NOMO-1 treated with DMSO at 0.1 percent for 48 hours (cell line): ENCODE measurements around the gene SKIC8.

ENCODE experiments used
- DNase-seq: peaks from one replicate; lab custom pipeline; 2025; ENCODE audit not compliant: unreplicated experiment; lab: John Stamatoyannopoulos, UW

Gene SKIC8

GRCh38 chr15:78292219-78292618 lies 7.2 kb downstream of the SKIC8 start:
- DNase-seq: no peak

GRCh38 chr15:78291698-78292097 lies 7.7 kb downstream of the SKIC8 start:
- no peak for DNase-seq

- DNase-seq: no peak
These were observed 8.4 kb downstream of the SKIC8 start for GRCh38 chr15:78291052-78291451.

- DNase-seq: no peak
These were observed 9.2 kb downstream of the SKIC8 start for GRCh38 chr15:78290222-78290621.

DNA sequence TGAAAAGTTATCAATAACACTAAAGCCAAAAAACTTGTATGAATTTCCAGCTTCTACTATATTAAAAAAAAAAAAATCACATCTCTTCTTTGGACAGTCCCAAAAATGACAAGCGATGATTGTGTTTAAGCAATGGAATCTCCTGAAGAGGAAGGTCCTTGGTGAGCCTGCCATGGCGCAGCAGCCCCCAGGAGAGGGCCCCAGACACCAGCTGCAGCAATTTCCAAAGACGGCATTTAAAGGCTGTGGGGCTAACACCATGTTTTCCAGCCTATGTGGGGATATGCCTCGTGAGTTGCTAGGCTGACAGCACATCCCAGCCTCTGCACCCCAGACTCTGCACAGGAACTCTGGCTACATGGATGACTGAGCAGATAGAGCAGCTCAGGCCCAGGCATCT lies 14.7 kb downstream of the SKIC8 start:
- DNase-seq: no peak

- no peak for DNase-seq
These were observed 17.1 kb downstream of the SKIC8 start for GRCh38 chr15:78282324-78282723.

DNA sequence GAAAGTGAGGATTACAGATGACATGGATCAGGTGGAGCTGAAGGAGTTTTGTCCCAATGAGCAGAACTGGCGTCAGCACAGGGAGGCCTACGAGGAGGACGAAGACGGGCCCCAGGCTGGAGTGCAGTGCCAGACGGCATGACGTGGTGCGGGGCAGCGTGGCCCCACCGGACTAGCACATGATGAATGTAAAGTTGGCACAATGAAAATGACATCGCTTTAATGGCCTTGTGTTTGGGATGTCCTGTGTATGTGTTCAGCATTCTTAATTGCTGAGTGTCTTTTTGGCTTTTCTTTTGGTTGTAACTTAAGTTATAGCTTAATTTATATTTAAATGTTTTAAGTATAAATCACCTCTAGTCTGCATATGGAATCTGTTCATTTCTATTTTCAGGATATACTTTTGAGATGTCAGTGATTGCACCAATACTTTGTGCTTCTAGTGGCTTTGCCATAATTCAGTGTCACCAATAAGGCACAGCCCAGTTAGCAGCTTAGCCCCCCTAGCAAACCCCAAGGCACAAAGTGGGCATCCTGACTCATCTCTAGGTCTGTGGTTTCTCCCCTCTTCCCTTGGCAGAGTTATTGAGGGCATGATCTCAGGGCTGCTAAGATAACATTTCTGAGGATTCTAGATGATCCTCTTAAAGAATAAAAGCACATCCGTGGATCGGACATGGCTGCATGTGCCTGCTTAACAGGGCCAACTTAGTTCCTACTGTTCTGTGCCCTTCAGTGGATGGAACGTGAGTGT lies 18.9 kb downstream of the SKIC8 start:
- no peak for DNase-seq

GRCh38 chr15:78276064-78276943 lies 23.1 kb downstream of the SKIC8 start:
- no peak for DNase-seq

- no peak for DNase-seq
These were observed 24.4 kb downstream of the SKIC8 start for GRCh38 chr15:78274994-78275393.

DNA sequence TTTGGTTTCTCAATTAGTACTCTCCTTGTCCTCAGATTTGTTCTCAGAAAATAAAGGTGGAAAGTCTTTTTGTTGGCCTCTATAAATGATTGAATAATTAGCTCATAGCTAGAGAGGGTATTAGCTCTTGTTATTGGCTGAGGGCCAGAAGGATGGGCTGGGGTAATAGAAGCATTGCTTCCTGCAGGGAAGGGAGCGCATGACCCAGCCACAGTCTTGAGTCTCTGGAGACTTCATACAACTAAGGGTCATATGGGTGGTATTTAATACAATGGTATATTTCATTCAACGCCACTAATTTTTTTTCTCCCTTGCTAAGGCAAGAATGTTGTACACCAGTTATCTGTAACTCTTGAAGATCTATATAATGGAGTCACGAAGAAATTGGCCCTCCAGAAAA lies 26.6 kb downstream of the SKIC8 start:
- no peak for DNase-seq

DNA sequence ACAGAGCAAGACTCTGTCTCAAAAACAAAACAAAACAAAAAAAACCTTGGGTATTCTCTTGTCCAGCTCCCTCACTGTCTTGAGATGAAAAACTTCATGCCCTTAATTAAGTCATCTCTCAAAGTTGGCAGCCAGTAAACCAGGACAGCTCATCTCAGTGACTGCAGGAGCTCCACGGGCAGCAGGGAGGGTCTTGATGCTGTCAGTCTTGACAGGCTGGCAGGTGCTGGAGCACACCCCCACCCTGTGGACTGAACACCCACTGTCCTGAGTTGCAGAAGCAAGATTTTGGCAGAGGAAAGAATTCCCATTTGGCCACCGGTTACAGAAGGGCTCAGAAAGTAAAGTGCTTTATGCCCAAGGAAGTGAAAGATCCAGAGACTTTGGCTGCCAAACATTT lies 27.1 kb downstream of the SKIC8 start:
- DNase-seq: no peak

- DNase-seq: no peak
These were observed 32.6 kb downstream of the SKIC8 start for GRCh38 chr15:78266806-78267205.

GRCh38 chr15:78266229-78266628 lies 33.2 kb downstream of the SKIC8 start:
- DNase-seq: no peak

GRCh38 chr15:78265752-78266224 lies 33.6 kb downstream of the SKIC8 start:
- peak; percentile 29 for DNase-seq

DNA sequence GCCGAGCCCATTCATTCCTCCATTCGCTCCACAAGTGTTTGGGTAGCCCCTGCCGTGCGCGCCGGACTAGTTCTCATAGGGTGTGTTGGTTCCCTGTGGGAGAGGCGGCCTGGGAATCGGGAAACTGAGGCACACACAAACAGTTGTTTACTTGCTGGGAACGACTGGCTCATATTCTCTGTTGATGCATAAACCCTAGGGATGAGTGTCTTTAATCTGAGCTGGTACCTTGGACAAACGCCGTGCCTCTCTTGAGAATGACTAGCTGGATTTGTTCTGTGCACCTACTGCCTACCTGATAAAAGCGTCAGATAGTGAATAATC lies 34.3 kb downstream of the SKIC8 start:
- DNase-seq: no peak

DNA sequence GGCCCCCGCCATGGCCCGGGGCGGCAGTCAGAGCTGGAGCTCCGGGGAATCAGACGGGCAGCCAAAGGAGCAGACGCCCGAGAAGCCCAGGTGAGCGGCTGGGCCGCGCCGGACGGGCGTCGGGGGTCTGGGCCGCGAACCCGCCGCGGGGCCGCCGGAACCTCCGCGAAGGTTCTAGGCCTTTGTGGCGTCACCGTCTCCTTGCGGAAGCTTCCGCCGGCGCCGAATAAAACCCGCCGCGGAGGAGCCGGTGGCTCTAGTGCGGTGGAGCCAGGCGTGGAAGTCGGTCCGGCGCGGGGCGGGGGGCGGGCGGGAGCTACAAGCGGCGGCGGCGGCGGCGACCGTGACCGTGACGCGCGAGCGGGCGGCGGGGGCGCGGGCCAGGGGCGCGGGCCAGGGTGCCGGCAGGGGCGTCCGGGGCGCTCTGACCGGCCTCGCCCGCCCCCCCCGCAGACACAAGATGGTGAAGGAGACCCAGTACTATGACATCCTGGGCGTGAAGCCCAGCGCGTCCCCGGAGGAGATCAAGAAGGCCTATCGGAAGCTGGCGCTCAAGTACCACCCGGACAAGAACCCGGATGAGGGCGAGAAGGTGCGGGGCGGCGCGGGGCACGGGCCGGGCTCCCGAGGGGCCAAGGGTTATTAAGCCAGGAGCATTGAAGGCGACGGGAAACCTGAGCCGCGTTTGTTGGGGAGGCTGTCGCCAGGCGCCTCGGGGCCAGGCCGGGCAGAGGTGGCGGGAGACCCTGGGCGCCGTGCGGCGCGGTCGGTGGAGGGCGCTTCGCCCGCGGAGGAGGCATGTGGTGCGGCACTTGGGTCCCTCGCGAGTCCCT lies 34.9 kb downstream of the SKIC8 start, which contains the start of gene DNAJA4:
Gene DNAJA4, plus strand, starts transcription at position 259 of the 833 bp plus-strand sequence. Its CDS starts 202 bp downstream, at position 461.
- peak; percentile 44 for DNase-seq

DNA sequence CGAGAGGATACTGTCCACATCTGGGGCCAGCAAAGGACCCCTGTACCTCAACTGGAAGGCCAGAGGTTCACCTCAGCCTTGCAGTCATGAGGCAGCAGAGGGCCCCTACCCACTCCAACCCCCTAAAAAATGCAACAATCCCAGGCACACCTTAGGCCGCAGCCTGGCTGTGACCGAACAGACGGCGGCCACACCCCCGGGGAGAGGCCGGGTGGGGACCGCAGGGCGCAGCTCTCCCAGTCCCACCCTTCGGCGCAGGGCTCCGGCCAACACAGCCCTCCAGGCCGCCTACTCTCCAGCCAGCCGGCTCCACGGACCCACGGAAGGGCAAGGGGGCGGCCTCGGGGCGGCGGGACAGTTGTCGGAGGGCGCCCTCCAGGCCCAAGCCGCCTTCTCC lies 35.5 kb downstream of the SKIC8 start:
- DNase-seq: no peak

DNA sequence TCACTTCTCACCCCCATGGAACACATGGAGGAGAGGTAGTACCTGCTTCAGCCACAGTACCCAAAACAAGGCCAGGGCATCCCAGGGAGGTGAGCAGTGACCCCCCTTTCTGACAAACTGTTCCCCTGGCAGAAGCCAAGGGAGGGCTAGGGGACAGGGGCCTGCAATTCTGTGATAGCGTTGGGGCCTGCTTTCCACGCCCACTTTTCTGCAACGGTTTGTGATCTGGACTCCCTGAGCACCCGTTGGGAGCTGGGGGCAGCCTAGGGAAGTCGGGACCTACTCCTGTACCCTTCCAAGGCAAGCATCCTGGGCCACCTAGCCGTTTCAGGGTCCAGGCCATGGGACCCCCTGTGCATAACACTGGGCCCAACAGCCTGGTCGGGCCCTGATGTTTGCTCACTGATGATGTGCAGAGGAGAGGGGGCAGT lies 36.0 kb downstream of the SKIC8 start:
- DNase-seq: no peak

DNA sequence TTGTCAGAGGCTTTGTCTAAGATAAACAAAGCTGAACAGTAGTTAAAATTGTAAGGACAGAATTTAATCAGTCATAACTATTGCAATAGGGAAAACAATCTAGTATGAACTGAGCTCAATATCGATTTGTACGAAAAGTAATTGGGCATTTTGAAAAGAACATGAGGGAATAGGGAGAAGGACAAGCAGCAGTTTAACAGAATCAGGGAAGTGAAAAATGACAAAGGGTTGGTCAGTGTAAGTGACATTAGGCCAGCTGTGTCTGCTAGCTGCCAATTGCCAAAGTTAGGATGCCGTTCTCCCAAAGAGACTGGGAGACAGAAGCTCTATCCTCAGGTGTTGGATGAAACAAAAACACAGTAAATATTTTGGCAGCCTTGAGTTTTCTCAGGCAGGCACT lies 38.3 kb downstream of the SKIC8 start:
- no peak for DNase-seq

DNA sequence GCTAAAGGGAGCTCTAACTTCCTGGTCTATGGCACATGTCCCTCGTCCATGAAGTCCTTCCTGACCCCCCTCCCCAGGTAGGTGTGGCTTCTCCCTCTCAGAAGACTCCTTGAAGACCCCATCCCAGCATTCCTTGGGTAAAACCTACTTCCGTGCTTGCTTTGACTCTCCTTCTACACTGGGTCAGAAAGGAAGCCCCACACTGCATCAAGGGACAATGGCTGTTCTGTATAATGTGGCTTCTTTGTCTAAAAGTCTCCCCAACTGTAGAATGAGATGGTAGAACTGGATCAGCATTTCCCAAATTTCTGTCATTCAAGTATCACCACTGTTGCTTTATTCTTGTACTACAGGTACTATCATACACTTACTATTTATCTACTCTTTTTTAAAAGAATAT lies 38.9 kb downstream of the SKIC8 start:
- no peak for DNase-seq

DNA sequence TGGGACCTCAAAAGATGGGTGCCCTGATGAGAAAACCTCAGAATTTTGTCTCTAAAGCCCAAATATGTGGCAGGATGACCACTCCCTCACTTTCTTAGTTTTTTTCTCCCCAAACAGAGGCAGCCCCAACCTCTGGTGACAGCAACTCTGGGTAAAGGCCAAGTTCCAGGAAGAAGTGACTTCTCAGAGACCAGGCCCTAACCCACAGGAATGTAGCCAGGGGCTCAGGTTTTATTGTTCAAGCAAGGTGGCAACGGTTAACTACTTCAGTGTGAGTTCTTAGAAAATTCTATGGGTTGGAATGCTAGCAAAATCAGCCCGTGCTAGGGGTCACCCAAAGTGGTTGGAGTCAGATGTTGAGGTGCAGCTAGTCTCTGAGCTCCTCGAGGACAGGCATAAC lies 40.2 kb downstream of the SKIC8 start:
- no peak for DNase-seq
